Neural crest cell (in vitro differentiated cells): ENCODE results near the gene PWWP2B. TPM values are rescaled to one million over a fixed set of nuclear protein-coding genes. Genes with fewer than 3 reads are reported as not detected.

Experiments
- DNase-seq: peaks from one replicate; pipeline ENCODE4 v3.0.0; 2021; ENCODE audit warnings: low read depth, mixed read lengths, low spot score
- H3K27ac Mint-ChIP-seq: one replicate; pipeline ENCODE4 v1.8.0; 2021; ENCODE audit warnings: mild to moderate bottlenecking, mixed read lengths; ENCODE audit not compliant: unreplicated experiment
- H3K27me3 Mint-ChIP-seq: 2 replicates; pipeline ENCODE4 v1.8.0; 2021; ENCODE audit warnings: low read depth, mild to moderate bottlenecking, mixed read lengths
- H3K36me3 Mint-ChIP-seq: 2 replicates; pipeline ENCODE4 v1.8.0; 2021; ENCODE audit warnings: low read depth, mild to moderate bottlenecking, mixed read lengths
- H3K4me1 Mint-ChIP-seq: 2 replicates; pipeline ENCODE4 v1.8.0; 2021; ENCODE audit warnings: mixed read lengths
- H3K4me3 Mint-ChIP-seq: one replicate; pipeline ENCODE4 v1.8.0; 2021; ENCODE audit warnings: mild to moderate bottlenecking, mixed read lengths
- H3K9me3 Mint-ChIP-seq: 2 replicates; pipeline ENCODE4 v1.8.0; 2021; ENCODE audit warnings: mixed read lengths
- total RNA-seq: library from RNA; stranded (reverse); gene quantifications from 2 replicates; pipeline ENCODE4 v1.2.1, GENCODE V29; 2021
- TF ChIP-seq, protein P1 (sequence below): fragments of 200-600 bp; sonication (generic); conservative IDR thresholded peaks from 2 replicates; pipeline ENCODE4 v1.5.0; 2021; ENCODE audit warnings: antibody characterized with exemption, mild to moderate bottlenecking

The PWWP2B gene
- total RNA-seq, 1 donor from 2014 or later: 14.2 TPM

DNA sequence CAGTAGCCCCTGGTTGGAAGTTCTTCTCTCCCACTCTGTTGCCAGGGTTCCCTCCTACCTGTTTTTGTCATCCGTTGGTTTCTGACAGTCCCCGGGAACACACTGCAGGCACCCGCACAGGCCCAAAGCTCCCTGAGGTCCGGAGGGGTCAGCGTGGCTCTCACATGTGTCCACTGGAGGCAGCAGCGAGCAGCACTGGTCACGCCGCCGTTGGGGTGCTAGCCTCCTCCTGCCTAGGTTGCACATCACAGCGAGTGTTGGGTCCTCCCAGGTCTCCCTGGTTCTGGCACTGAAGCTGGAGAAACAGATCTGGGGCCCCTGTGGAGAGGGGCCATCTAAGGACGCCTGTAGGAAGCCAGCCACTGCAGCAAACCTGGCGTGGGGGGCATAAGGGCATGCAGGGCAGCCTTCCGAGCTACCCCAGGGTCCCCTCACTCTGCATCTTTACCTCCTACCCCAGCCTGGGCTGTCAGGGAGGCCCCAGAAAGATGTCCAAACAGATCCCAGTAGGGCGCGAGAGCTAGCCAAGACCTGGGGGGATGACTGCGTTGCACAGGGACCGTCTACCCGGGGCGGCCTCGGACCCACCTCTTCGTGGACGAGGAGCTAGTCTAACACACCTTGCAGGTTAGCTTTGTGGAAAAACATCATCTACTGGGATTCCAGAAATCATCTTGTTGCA is 36.1 kb upstream of the PWWP2B start:
- TF ChIP-seq, protein P1, sequence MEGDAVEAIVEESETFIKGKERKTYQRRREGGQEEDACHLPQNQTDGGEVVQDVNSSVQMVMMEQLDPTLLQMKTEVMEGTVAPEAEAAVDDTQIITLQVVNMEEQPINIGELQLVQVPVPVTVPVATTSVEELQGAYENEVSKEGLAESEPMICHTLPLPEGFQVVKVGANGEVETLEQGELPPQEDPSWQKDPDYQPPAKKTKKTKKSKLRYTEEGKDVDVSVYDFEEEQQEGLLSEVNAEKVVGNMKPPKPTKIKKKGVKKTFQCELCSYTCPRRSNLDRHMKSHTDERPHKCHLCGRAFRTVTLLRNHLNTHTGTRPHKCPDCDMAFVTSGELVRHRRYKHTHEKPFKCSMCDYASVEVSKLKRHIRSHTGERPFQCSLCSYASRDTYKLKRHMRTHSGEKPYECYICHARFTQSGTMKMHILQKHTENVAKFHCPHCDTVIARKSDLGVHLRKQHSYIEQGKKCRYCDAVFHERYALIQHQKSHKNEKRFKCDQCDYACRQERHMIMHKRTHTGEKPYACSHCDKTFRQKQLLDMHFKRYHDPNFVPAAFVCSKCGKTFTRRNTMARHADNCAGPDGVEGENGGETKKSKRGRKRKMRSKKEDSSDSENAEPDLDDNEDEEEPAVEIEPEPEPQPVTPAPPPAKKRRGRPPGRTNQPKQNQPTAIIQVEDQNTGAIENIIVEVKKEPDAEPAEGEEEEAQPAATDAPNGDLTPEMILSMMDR: peak; percentile 68
- H3K27ac Mint-ChIP-seq: no peak overlapping the region
- peak; percentile 39 for DNase-seq
- H3K4me3 Mint-ChIP-seq: no peak overlapping the region
- no peaks in the 10 kb centered on the region for H3K27me3 Mint-ChIP-seq
- H3K36me3 Mint-ChIP-seq: peaks cover 6% of the 10 kb centered on the region
- no peaks in the 10 kb centered on the region for H3K9me3 Mint-ChIP-seq
- peaks cover 4% of the 10 kb centered on the region for H3K4me1 Mint-ChIP-seq

DNA sequence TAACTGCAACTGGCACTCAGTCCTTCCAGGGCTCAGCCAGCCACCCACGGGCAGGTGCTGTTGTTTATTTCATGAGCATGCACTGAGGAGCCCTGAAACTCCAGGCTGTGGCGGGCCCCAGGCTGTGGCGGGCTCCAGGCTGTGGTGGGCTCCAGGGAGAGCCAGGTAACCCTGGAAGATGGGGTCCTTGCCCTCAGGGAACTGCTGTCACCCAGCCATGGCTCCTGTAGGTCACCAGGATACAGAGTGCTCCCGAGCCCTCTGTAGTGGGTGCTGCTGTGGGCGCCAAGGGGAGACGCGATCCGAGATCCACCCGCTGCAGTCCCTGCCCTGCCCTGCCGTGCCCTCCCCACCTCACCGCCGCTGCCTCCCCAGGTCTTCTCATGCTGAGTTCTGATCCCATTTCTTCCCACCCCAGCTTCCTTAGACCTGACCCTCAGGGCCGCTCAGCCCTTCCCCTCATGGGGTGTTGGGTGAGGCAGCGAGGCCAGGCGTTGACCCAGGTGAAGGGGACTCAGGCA is 35.4 kb upstream of the PWWP2B start:
- Mint-ChIP-seq H3K27ac (no peak overlapping the region), H3K36me3 (peaks cover 6% of the 10 kb centered on the region), H3K9me3 (no peaks in the 10 kb centered on the region), H3K4me3 (no peak overlapping the region), H3K4me1 (peaks cover 4% of the 10 kb centered on the region), H3K27me3 (no peaks in the 10 kb centered on the region)
- TF ChIP-seq, protein P1: no peak
- no peak for DNase-seq

DNA sequence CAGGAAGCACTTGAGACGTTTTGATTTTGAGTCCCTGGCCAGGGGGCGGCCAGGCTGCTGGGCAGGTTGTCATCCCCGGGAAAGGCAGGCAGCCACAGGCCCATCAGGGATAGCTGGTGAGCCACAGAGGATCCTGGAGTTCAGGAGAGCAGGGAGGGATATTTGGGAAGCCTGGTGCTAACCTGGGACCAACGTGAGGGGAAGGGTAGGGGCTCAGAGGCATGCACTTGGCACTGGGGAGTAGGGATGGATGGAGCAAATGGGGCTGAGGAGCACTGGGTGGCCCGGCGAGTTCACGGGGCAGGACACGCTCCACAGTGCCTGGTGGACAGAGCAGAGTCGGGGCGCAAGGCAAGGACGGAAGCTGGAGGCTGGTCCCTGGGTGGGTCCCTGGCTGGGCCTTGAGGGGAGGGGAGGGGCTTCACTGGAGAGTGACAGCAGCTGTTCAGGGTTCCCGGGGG is 34.8 kb upstream of the PWWP2B start:
- peaks cover 4% of the 10 kb centered on the region for H3K4me1 Mint-ChIP-seq

DNA sequence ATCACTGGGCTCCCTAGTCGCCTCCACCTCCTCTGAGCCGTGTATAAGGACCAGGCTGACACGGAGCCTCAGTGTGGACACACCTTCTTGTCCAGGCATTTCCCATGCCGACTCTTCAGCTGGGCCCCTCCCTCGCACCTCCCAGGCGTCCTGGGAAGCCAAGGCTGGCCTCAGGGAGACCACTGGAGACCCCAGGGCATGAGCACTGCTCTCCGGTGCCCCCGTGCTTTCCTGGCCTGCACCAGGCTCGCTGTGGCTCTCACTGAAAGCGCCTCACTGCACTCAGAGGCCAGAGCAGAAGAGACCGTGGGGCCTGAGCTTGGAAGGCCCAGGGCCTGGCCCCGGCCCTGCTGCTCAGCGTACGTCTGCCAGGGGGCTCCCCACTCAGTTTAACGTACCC is 33.6 kb upstream of the PWWP2B start:
- DNase-seq: no peak
- H3K36me3 Mint-ChIP-seq: peaks cover 15% of the 10 kb centered on the region
- no peaks in the 10 kb centered on the region for H3K9me3 Mint-ChIP-seq
- TF ChIP-seq, protein P1: no peak
- peaks cover 4% of the 10 kb centered on the region for H3K4me1 Mint-ChIP-seq
- H3K27ac Mint-ChIP-seq: no peak overlapping the region
- no peak overlapping the region for H3K4me3 Mint-ChIP-seq
- H3K27me3 Mint-ChIP-seq: no peaks in the 10 kb centered on the region

More for the DNA sequence above, 34.8 kb upstream of the PWWP2B start:
- Mint-ChIP-seq H3K9me3 (no peaks in the 10 kb centered on the region), H3K27me3 (no peaks in the 10 kb centered on the region), H3K27ac (no peak overlapping the region), H3K36me3 (peaks cover 11% of the 10 kb centered on the region), H3K4me3 (no peak overlapping the region)
- TF ChIP-seq, protein P1: no peak
- no peak for DNase-seq

DNA sequence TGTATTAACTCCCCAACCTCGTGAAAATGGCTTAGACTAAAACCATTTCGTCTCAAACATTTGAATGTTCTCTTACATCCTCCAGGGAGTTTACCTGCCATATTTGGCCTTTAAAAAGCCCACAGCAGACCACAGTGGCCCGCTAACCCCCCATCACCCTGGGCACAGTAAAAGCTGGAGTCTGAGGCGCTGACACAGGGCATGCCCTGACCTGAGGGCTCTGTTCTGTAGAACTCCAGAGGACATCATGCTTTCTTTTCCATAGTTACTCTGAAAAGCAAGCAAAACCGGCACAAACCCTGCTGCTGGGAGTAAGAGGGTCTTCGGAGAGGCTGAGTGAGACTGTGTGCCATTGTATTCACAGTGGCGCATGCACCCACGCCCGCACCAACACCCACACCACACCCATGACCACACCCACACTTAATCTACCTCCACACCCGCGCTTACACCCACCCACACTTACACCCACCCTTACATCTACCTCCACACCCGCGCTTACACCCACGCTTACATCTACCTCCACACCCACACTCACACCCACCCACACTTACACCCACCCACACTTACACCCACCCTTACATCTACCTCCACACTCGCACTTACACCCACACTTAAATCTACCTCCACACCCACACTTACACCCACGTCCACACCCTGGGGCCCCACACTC is 32.9 kb upstream of the PWWP2B start:
- TF ChIP-seq, protein P1: no peak
- H3K4me3 Mint-ChIP-seq: no peak overlapping the region
- no peak for DNase-seq
- H3K27ac Mint-ChIP-seq: no peak overlapping the region
- H3K36me3 Mint-ChIP-seq: peaks cover 21% of the 10 kb centered on the region
- no peaks in the 10 kb centered on the region for H3K27me3 Mint-ChIP-seq
- no peaks in the 10 kb centered on the region for H3K9me3 Mint-ChIP-seq
- peaks cover 4% of the 10 kb centered on the region for H3K4me1 Mint-ChIP-seq
